ENCODE data around the gene ZNF655. TPM values are rescaled to one million over a fixed set of nuclear protein-coding genes. Genes with fewer than 3 reads are reported as not detected.

The ZNF655 gene
- total RNA-seq, 2 donors from 2014 or later: 36.2 to 41.9 TPM

DNA sequence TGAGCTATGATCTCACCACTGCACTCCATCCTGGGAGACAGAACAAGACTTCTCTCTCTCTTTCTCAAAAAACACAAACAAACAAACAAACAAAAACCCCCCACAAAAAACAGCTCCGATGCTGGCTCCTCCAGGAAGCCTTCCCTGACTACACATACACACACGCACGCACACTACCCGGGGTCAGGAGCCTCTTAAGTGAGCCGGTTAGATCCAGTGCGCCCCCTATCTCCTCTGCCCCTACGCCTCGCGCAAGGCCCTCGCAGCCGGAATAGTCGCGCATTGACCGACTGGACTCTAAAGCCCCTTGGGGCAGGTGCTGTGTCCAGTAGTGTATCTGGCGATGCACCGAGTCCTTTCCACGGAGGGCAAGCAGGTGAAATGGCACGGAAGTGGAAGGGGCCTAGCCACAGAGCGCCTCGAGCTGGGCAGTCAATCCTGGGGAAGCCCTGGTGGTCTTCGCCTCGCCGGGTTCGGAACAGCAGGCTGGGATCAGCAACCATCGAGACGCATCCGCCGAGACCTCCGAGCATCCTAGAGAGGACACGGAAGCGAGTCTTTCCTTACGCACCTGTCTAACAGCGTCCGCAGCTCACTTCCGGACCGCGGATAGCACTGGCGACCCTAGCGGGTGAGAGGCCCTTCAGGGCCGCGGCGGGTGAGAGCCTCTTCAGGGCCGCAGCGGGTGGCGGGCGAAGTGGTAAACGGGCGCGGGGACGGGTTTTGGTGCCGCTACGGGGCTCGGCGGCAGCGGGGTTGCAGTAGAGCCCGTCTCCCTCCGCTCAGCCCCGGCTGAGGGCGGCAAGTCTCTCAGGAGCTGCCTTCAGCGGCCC, 58.1 kb downstream of the ZNF655 start, which contains the start of gene ZSCAN25:
Gene ZSCAN25, plus strand, starts transcription at position 588 of the 833 bp plus-strand sequence. CDS start 2,661 bp downstream, outside the sequence.
- peak; percentile 27 to 65 for TF ChIP-seq CTCF (IDR thresholded peaks at IDR 0.05)
- no peaks in the 10 kb centered on the region for H3K9me3 ChIP-seq
- no peaks in the 10 kb centered on the region for H3K27me3 ChIP-seq
- peak within 1 kb of the TSS; percentile 84 to 87 for H3K27ac ChIP-seq
- peaks cover 31% of the 10 kb centered on the region for H3K36me3 ChIP-seq
- peak; percentile 87 for DNase-seq (ENCODE audit: low spot score)
- peak within 1 kb of the TSS; percentile 76 to 95 for H3K4me3 ChIP-seq
- peaks cover 0 to 12% of the 10 kb centered on the region in 2 donors for H3K4me1 ChIP-seq

GRCh38 chr7:99617192-99617781, 58.8 kb downstream of the ZNF655 start:
- Histone ChIP-seq H3K4me1 (peaks cover 0 to 12% of the 10 kb centered on the region in 2 donors), H3K36me3 (peaks cover 38% of the 10 kb centered on the region), H3K27ac (peak overlapping the region; percentile 84 to 87), H3K9me3 (no peaks in the 10 kb centered on the region), H3K4me3 (peak overlapping the region; percentile 76 to 95), H3K27me3 (no peaks in the 10 kb centered on the region)
- no peak for TF ChIP-seq CTCF (IDR thresholded peaks at IDR 0.05)
- peak; percentile 7 for DNase-seq (ENCODE audit: low spot score)

DNA sequence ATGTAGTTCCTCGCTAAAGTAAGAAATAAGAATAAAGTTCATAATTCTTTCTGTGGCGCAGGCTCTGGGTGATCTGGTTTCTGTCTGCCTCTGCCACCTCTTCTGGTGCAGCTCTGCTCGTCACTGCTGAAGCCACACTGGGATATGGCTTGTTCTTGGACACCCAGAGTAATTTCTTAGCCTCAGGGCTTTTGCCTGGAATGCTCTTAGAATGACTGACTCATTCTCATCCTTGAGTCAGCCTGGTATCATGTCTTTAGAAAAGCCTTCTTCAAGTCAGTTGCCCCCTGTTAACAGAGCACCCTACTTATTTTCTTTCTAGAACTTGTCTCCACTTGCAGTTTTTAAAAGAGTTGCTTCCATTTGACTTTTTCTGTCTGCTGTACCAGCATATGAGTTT, 60.3 kb downstream of the ZNF655 start:
- Histone ChIP-seq H3K4me1 (peaks cover 0 to 12% of the 10 kb centered on the region in 2 donors), H3K27me3 (no peaks in the 10 kb centered on the region), H3K9me3 (no peaks in the 10 kb centered on the region), H3K4me3 (no peak overlapping the region), H3K27ac (no peak overlapping the region), H3K36me3 (peaks cover 53% of the 10 kb centered on the region)
- TF ChIP-seq CTCF (IDR thresholded peaks at IDR 0.05): no peak
- DNase-seq (ENCODE audit: low spot score): no peak

GRCh38 chr7:99619571-99620130, 61.2 kb downstream of the ZNF655 start:
- Histone ChIP-seq H3K4me3 (no peak overlapping the region), H3K27ac (no peak overlapping the region), H3K9me3 (no peaks in the 10 kb centered on the region), H3K4me1 (peaks cover 0 to 12% of the 10 kb centered on the region in 2 donors), H3K36me3 (peaks cover 62% of the 10 kb centered on the region), H3K27me3 (no peaks in the 10 kb centered on the region)
- TF ChIP-seq CTCF (IDR thresholded peaks at IDR 0.05): no peak
- DNase-seq (ENCODE audit: low spot score): peak; percentile 21

DNA sequence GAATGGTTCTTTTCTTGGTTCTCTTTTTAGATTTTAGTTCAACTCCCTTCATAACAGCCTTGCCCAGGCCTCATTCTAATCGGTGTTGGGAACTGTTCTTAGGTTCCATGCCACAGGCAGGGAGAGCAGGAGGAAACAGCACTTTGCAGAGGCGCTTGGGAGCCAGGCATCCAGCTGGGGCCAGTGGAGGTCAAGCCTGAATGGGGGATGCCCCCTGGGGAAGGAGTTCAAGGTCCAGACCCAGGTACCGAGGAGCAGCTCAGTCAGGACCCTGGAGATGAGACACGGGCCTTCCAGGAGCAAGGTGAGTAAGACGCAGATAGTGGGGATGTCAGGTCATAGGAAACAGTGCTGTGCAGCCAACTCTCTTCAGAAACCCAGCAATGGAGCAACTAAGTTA, 62.8 kb downstream of the ZNF655 start:
- Histone ChIP-seq H3K36me3 (peaks cover 78% of the 10 kb centered on the region), H3K27ac (no peak overlapping the region), H3K9me3 (no peaks in the 10 kb centered on the region), H3K27me3 (no peaks in the 10 kb centered on the region), H3K4me1 (peaks cover 0 to 12% of the 10 kb centered on the region in 2 donors), H3K4me3 (no peak overlapping the region)
- DNase-seq (ENCODE audit: low spot score): peak; percentile 18
- no peak for TF ChIP-seq CTCF (IDR thresholded peaks at IDR 0.05)
